H1 (cell line): Measurements from ENCODE around the gene DRAXIN. TPM values are rescaled to one million over a fixed set of nuclear protein-coding genes. Genes with fewer than 3 reads are reported as not detected.

ENCODE experiments used
- ASH2L ChIP-seq: fragments of 200-600, 300-600 bp; sonication (generic); IDR thresholded peaks from one replicate; pipeline ENCODE4 v1.7.1; 2017; ENCODE audit warnings: low read length
- CBX5 ChIP-seq: fragments of 300-800, 300-1000 bp; sonication (generic); IDR thresholded peaks from 2 replicates; pipeline ENCODE4 v1.7.1; 2016; ENCODE audit warnings: antibody characterized with exemption, low read length, low read depth
- CHD1 ChIP-seq: IDR thresholded peaks from 2 replicates; pipeline ENCODE4 v1.6.1; 2012; ENCODE audit warnings: low read depth, low read length, improper control_type of control experiment
- CHD2 ChIP-seq: IDR thresholded peaks from 2 replicates; pipeline ENCODE4 v1.6.1; 2012; ENCODE audit warnings: low read length, improper control_type of control experiment
- EP300 ChIP-seq, 2 experiments: IDR thresholded peaks; 1 replicate in 1 of 2; 2 replicates in 1 of 2; pipeline ENCODE4 v1.6.1; 2011 to 2012; ENCODE audit warnings: low read depth in 2 of 2, low read length in 2 of 2, mild to moderate bottlenecking in 2 of 2, borderline replicate concordance in 1 of 2, inconsistent platforms in 1 of 2, moderate library complexity in 1 of 2
- GABPA ChIP-seq: IDR thresholded peaks from 2 replicates; pipeline ENCODE4 v1.6.1; 2011; ENCODE audit warnings: mild to moderate bottlenecking, low read length, moderate library complexity, borderline replicate concordance; ENCODE audit not compliant: insufficient read depth
- HDAC2 ChIP-seq, 2 experiments: fragments of 300-600 bp in 1 of 2; sonication (generic) in 1 of 2; IDR thresholded peaks; 2 replicates each; pipeline ENCODE4 v1.6.1; 2011 to 2012; ENCODE audit warnings: low read depth in 2 of 2, low read length in 2 of 2, mild to moderate bottlenecking in 2 of 2, moderate library complexity in 2 of 2, borderline replicate concordance in 1 of 2, inconsistent platforms in 1 of 2
- POLR2AphosphoS5 ChIP-seq: IDR thresholded peaks from 2 replicates; pipeline ENCODE4 v1.6.1; 2011; ENCODE audit warnings: low read depth, low read length
- RAD21 ChIP-seq, 2 experiments: IDR thresholded peaks in 1 of 2; conservative IDR thresholded peaks in 1 of 2; 2 replicates each; pipeline ENCODE4 v1.6.1; 2011; ENCODE audit warnings: low read depth in 2 of 2, low read length in 2 of 2, improper control_type of control experiment in 1 of 2, inconsistent platforms in 1 of 2, mild to moderate bottlenecking in 1 of 2, moderate library complexity in 1 of 2
- RFX5 ChIP-seq: IDR thresholded peaks from 2 replicates; pipeline ENCODE4 v1.6.1; 2011; ENCODE audit warnings: low read depth, low read length, improper control_type of control experiment, borderline replicate concordance
- SAP30 ChIP-seq: fragments of 300-600 bp; sonication (generic); IDR thresholded peaks from 2 replicates; pipeline ENCODE4 v1.7.1; 2012; ENCODE audit warnings: low read length, moderate library complexity, mild to moderate bottlenecking, inconsistent platforms; ENCODE audit not compliant: insufficient read depth, insufficient replicate concordance
- polyA plus RNA-seq, 7 experiments: library from polyadenylated mRNA; depleted of rRNA in 3 of 7; stranded (reverse) in 5 of 7; unstranded in 2 of 7; fragments of >200 nt in 5 of 7; fragments of 200-250 nt in 2 of 7; gene quantifications; 1 replicate in 5 of 7; 2 replicates in 1 of 7; 4 replicates in 1 of 7; pipeline versions ENCODE4 v1.2.1 to v1.2.3, GENCODE V29; 2011 to 2013; ENCODE audit warnings: missing spikeins in 2 of 7, mixed read lengths in 2 of 7
- total RNA-seq: library from RNA; stranded (reverse); fragmentation: NEBNext Ultra II Directional; extraction: Animal tissue kit (Norgen Biotek cat#: 25700); gene quantifications from 2 replicates; pipeline ENCODE4 v1.2.1, GENCODE V29; 2021
- TF ChIP-seq, protein P1 (sequence below): IDR thresholded peaks from 2 replicates; pipeline ENCODE4 v1.6.1; 2012; ENCODE audit warnings: inconsistent platforms

The DRAXIN gene
- total and polyA plus RNA-seq, 2 of the 8 experiments (the other 6 are each of a cell fraction or from before 2014, with no cell fraction given) = 4.6 to 17.6 TPM

- TF ChIP-seq CHD1 = no peak
- TF ChIP-seq RFX5 = no peak
- TF ChIP-seq, protein P1, sequence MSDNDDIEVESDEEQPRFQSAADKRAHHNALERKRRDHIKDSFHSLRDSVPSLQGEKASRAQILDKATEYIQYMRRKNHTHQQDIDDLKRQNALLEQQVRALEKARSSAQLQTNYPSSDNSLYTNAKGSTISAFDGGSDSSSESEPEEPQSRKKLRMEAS = peak; percentile 69
- no peak for TF ChIP-seq POLR2AphosphoS5
- TF ChIP-seq EP300 (IDR thresholded peaks at IDR 0.05; ENCODE audit: borderline replicate concordance in 1 of 2, low read depth in 2 of 2, low read length in 2 of 2) = no peak
- no peak for TF ChIP-seq CBX5
- no peak for TF ChIP-seq CHD2
- TF ChIP-seq GABPA = 0 out of 2 replicates have a peak, but pooled peaks have one; percentile 7
- no peak for TF ChIP-seq SAP30
- TF ChIP-seq RAD21 (IDR thresholded peaks at IDR 0.05 in 1 of 2, conservative IDR thresholded peaks at IDR 0.05 in 1 of 2; ENCODE audit: low read depth in 2 of 2, low read length in 2 of 2) = peak; percentile 90 to 91
- TF ChIP-seq ASH2L = peak; percentile 61
- peak in 1 of 2 experiments; percentile 69; a peak in 1 of 4 replicates for TF ChIP-seq HDAC2 (IDR thresholded peaks at IDR 0.05; ENCODE audit: borderline replicate concordance in 1 of 2, low read depth in 2 of 2, low read length in 2 of 2)
Observed at GRCh38 chr1:11719313-11720032, 28.0 kb downstream of the DRAXIN start (continued).
